Stimulated activated CD8-positive, alpha-beta memory T cell treated with anti-CD3 and anti-CD28 coated beads, Interleukin-4, amount 100 ng/mL, for 48 hours (primary cell): ENCODE results near the gene DNAH7.
"Not testable (repeated sequence)": the region's sequence is repeated elsewhere in the genome, so short reads cannot be mapped to it uniquely, and the experiment has no call there.

Source experiments
- DNase-seq: peaks from one replicate; pipeline ENCODE4 v3.0.0-alpha.2; 2020

DNAH7 gene

DNA sequence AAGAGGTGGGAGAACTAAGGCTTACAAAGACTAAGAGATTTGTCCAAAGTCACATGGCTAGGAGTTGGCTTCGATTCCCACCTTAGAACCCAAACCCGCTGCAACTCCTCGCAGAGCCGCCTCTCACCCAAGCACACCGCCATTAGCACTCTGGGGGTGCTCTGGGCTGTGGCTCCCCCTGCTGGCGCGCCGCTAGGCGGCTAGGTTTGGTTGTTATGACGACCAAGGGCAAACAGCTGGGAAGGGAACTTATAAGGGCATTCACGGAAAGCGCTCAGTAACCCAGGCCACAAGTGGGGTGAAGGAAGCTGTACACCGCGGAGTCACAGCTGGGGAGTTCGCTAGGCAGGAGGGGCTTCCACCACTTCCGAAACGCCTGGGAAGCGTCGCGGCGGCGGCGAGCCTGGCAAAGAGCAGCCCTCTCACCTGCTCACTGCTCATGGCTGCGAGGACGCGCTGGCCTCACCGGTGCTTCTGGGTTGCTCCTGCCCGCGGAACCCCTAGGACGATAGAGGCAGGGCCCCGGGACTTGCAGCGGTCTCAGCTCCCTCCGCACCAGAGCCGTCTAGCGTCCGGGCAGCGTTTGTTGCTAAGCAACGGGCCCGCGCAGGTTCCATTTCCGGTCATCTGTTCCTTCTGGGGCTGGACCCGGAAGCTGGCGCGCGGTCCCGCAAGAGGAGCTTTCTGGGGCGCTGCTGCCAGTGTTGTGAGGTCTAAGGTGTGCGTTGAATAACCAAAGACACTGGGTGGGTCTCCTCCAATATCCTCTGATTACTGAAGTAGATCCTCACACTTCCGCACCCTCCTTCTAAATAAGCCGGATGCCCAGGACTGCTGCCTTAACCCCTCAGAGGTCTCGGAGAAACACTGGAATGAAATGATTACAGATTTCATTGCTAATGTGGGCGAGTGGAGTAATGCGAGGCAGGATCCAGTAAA is at the start of gene DNAH7:
Gene DNAH7 (minus strand): TSS at position 567 of the 939 bp plus-strand sequence. CDS start 126 bp downstream, at position 441.
- DNase-seq: peak; percentile 95

- DNase-seq: no peak
These were observed 48.6 kb upstream of the DNAH7 start for GRCh38 chr2:196117214-196117705.

- DNase-seq: no peak
These were observed 44.7 kb upstream of the DNAH7 start for GRCh38 chr2:196113061-196113974.

DNA sequence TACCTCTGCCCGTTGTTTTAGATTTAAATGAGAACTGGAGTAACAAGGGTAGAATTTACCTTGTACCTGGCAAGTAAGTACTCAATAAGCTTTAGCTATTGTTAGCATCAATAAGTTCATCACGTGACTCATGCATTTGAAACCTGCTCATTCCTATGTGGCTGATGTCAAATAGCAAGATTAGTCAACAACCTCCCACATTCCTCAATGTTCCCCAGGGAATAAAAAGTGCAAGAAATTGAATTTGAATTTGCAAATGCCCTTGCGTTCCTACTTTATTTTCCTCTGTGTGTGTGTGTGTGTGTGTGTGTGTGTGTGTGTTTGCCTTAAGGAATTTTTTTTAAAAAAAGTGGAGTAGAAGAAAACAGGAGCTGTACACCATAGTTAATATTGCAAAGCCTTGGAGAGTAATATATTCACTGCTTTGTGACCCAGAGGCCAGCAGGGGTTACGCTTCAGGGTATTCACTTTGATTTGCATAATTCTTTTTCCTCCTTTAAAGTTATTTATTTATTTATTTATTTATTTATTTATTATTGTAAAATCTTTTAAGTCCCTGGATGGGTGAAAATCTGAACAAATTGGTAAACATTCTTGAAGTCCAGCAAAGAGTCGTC is 43.9 kb upstream of the DNAH7 start:
- DNase-seq: no peak

- DNase-seq: no peak
These were observed 40.0 kb upstream of the DNAH7 start for GRCh38 chr2:196108604-196109003.

GRCh38 chr2:196105951-196106350 is 37.3 kb upstream of the DNAH7 start:
- DNase-seq: no peak

GRCh38 chr2:196104066-196104465 is 35.4 kb upstream of the DNAH7 start:
- no peak for DNase-seq

DNA sequence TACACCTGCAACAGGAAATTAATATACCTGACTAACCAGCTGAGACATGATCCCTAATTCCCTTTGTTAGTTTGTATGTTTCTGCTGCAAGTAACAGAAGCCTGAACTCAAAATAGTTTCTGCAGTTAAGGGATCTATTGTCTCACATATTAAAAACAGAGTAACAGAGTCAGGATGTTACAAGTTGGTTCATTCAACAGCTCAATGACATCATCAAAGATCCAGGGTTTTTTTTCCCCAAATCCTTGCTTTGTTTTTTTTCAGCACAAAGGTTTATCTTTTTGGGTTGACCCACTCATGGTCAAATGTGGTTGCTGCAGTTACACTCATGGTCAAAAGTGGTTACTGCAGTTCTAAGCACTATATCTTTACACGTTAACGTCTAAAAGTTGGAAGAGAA is 35.0 kb upstream of the DNAH7 start:
- no peak for DNase-seq

GRCh38 chr2:196101325-196101991 is 32.8 kb upstream of the DNAH7 start:
- DNase-seq: peak; percentile 56

DNA sequence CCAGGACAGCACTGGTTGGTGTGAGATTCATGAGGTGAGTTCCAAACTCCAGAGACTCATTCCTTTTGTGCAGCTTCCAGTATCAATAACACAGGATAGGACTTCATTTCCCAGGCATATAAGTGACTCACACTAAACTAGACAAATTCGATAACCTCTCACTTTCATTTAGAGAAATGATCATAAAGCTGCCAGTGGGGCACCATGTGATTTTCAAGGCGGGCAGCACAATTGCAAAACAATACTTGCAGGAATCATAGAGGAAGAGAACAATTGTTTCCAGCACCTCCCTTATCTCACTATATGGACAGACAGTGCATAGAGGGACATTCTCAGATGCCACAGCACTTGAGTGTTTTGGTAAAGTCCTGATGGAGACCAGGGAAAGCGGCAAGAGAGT is 31.3 kb upstream of the DNAH7 start:
- no peak for DNase-seq

- no peak for DNase-seq
These were observed 29.4 kb upstream of the DNAH7 start for GRCh38 chr2:196097864-196098660.

GRCh38 chr2:196096982-196097745 is 28.5 kb upstream of the DNAH7 start:
- no peak for DNase-seq

GRCh38 chr2:196096264-196096663 is 27.6 kb upstream of the DNAH7 start:
- no peak for DNase-seq

DNA sequence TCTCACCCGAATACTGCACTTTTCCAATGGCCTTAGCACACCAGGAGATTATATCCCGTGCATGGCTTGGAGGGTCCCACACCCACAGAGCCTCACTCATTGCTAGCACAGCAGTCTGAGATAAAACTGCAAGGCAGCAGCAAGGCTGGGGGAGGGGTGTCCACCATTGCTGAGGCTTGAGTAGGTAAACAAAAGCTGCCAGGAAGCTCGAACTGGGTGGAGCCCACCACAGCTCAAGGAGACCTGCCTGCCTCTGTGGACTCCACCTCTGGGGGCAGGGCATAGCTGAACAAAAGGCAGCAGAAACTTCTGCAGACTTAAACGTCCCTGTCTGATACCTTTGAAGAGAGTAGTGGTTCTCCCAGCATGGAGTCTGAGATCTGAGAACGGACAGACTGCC is 20.8 kb upstream of the DNAH7 start:
- DNase-seq: not testable (repeated sequence)

- no peak for DNase-seq
These were observed 19.6 kb upstream of the DNAH7 start for GRCh38 chr2:196088203-196088602.

DNA sequence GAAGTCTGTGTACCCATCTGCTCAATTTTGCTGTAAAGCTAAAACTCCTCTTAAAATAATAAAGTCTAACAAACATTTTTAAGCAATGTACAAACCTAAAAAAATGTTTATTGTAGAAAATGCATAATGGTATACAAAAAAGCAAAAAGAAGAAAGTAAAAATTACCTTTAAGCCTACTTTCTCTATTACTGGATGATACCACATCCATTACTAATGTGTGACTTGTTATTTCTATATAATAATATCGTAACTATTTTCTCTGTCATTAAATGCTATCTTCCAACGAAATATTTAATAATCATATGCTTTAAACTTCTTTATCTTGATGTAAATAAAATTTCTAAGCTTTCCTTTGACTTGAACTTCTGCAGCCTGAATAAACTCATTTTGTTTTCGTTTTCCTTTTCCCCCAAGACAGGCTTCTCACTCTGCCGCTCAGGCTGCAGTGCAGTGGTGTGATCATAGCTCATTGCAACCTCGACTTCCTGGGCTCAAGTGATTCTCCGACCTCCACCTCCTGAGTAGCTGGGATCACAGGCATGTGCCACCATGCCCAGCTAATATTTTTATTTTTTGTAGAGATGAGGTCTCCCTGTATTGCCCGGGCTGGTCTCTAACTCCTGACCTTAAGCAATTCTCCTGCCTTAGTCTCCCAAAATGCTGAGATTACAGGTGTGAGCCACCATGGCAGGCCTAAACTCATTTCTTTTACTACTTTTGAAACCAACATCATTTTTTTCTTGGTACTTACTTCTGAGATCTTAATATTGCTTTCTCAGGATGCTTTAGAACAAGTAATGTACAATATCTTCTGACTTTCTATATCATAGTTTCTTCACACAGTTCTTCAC is 18.1 kb upstream of the DNAH7 start:
- DNase-seq: no peak

GRCh38 chr2:196083601-196084000 is 15.0 kb upstream of the DNAH7 start:
- DNase-seq: no peak

DNA sequence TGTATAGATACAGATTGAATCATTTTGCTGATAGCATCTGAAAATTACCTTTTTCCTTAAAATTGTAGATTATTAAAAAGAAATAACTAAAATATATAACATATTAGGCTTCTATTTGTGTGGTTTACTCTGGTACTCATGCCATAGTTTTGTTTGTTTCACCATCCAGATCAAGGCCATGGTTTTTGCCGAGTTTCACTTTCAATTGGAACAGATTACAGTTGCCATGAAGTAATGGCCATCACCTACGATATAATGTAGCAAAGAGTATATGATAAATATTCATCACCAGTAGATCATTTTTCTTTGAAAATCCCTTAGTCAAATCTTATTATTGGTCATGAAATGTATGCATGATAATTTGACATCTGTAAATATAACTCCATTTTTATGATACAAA is 11.9 kb upstream of the DNAH7 start:
- no peak for DNase-seq

GRCh38 chr2:196079052-196079451 is 10.4 kb upstream of the DNAH7 start:
- DNase-seq: no peak

DNA sequence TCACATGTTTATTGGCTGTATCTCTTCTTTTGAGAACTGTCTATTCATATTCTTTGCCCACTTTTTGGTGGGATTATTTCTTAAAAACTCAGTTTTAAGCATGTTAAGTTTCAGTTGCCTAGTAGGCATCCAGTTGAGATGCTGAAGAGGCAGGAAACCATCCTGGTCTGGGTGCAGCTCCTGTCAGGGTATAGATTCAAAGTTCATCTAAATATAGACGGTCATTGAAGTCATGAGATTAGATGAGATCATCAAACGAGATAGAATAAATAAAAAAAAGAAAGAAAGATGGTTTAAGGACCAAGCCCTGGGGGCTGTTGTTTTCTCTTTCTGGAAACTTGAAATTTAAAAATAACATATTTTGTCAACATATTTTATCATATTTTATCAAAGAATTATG is 9.2 kb upstream of the DNAH7 start:
- no peak for DNase-seq
